Ovary (tissue), 9 donors: ENCODE measurements around the gene CERT1. TPM values are rescaled to one million over a fixed set of nuclear protein-coding genes. Genes with fewer than 3 reads are reported as not detected.
A peak's percentile ranks its signal among the peaks of the same experiment; 100 is the strongest.
"Not testable (repeated sequence)": the region's sequence is repeated elsewhere in the genome, so short reads cannot be mapped to it uniquely, and the experiment has no call there.

Experiments used
- DNase-seq, 5 donors: peaks; one replicate each; pipeline ENCODE4 v3.0.0-alpha.2; 2019 to 2020
- H3K27ac ChIP-seq, 2 donors: fragments of 200-600 bp; one replicate each; pipeline versions ENCODE4 v1.5.1 to v1.8.0; 2019 to 2022
- H3K27me3 ChIP-seq: fragments of 200-600 bp; one replicate; pipeline ENCODE4 v1.8.0; 2022
- H3K36me3 ChIP-seq: fragments of 200-600 bp; sonication (generic); one replicate; pipeline ENCODE4 v1.5.1; 2019
- H3K4me1 ChIP-seq: one replicate; pipeline ENCODE4 v1.8.1; 2013; ENCODE audit warnings: mild to moderate bottlenecking, moderate library complexity; ENCODE audit not compliant: insufficient read depth
- H3K4me3 ChIP-seq: fragments of 200-600 bp; sonication (generic); one replicate; pipeline ENCODE4 v1.5.1; 2017
- H3K9me3 ChIP-seq, 2 donors: fragments of 200-600 bp in 1 of 2; sonication (generic) in 1 of 2; one replicate each; pipeline versions ENCODE4 v1.5.1 to v1.8.1; 2013 to 2019; ENCODE audit warnings: mild to moderate bottlenecking in 1 of 2, moderate library complexity in 1 of 2
- EP300 ChIP-seq: sonication (generic); formaldehyde crosslinking; IDR thresholded peaks from one replicate; pipeline ENCODE4 v1.6.1; 2017; ENCODE audit warnings: antibody characterized with exemption
- POLR2A ChIP-seq: fragments of 450-650 bp; IDR thresholded peaks from one replicate; pipeline ENCODE4 v1.6.1; 2017; ENCODE audit warnings: antibody characterized with exemption, mild to moderate bottlenecking, moderate library complexity
- WGBS, 3 donors: extraction: QIAGEN DNeasy Blood & Tissue Kit in 1 of 3; methylation state at CpG; one replicate each; pipeline versions ENCODE4 v1.1.5 to v1.1.7; 2013 to 2017; 5-methylcytosine and 5-hydroxymethylcytosine counted together
- intact Hi-C, 4 donors: fragments of 100-400 bp; cut with DNase I; formaldehyde crosslinking; loops; one replicate each; pipeline versions ENCODE4 v1.11.0 to v1.15.1; 2022 to 2023
- polyA plus RNA-seq, 2 donors: library from polyadenylated mRNA; stranded (reverse); fragments of 200-250 nt in 1 of 2; fragments of 350-450 nt in 1 of 2; fragmentation: Illumina TruSeq in 1 of 2; extraction: RNeasy Lipid Tissue Mini Kit (QIAGEN cat#74804) in 1 of 2; gene quantifications; one replicate each; pipeline ENCODE4 v1.2.3, GENCODE V29; 2013 to 2014
- total RNA-seq, 7 donors: library from RNA; depleted of rRNA in 2 of 7; stranded (reverse); fragments of >200 nt in 2 of 7; fragmentation: NEBNext Ultra II Directional in 3 of 7; extraction: Animal tissue kit (Norgen Biotek cat#: 25700) in 3 of 7; gene quantifications; one replicate each; pipeline versions ENCODE4 v1.1.0 to v1.2.4, GENCODE V29; 2016 to 2023
- TF ChIP-seq, protein P1 (sequence below), 3 donors: fragments of 450-650 bp in 2 of 3; fragments of 200-600 bp in 1 of 3; IDR thresholded peaks; one replicate each; pipeline versions ENCODE4 v1.5.1 to v1.8.0; 2016 to 2022; ENCODE audit warnings: antibody characterized with exemption in 3 of 3, mild to moderate bottlenecking in 1 of 3
- donor health status: DM: no; HTN: no; CAD: no; lungs with moderate emphysema.
- donor health status: DM: no; HTN: no; CAD: no.
- donor health status: Bipolar disorder and iron deficiency.
- donor health status: DM: yes; HTN: yes; CAD: no.
- donor health status: DM: no; HTN: no; CAD: no.
- donor health status: DM: yes; HTN: yes; CAD: no.

Gene CERT1
- total and polyA plus RNA-seq, 9 donors, result 19.1 to 41.8 (median 35.2) TPM

DNA sequence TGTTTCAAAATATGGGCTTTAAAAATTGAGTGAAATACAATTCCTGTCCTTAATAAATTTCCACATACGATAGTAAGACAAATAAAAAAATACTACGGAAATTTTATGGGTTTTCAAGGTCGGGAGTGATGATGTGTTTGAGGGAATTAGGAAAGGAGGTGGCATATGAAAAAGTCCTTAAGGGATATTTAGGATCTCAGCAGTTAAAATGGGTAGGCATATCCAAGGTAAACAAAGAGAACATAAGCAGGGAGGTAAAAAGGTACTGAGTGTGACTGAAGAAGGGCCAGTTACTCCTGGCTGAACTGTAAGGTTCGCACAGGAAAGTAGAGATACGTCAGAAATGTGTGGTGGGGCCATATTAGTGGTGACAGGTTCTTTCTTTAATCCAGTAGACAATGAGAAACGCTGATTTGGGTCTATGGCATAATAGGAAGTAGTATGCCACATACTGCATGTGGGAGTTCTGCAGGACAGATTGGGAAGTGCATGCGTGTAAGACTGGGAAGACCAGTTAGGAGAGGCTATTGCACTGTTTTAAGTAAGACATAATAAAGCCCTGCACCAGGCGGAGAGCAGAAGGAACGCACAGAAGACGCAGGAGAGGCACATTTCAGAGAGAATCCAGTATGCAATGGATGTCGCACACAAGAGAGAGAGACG lies 175.3 kb downstream of the CERT1 start:
- Histone ChIP-seq H3K4me3 (peak overlapping the region; percentile 95), H3K4me1 (peaks cover 1% of the 10 kb centered on the region), H3K36me3 (no peaks in the 10 kb centered on the region), H3K27me3 (no peaks in the 10 kb centered on the region), H3K9me3 (no peaks in the 10 kb centered on the region), H3K27ac (peak overlapping the region in 1 of 2 donors; percentile 61)
- no peak for TF ChIP-seq EP300
- TF ChIP-seq, protein P1, sequence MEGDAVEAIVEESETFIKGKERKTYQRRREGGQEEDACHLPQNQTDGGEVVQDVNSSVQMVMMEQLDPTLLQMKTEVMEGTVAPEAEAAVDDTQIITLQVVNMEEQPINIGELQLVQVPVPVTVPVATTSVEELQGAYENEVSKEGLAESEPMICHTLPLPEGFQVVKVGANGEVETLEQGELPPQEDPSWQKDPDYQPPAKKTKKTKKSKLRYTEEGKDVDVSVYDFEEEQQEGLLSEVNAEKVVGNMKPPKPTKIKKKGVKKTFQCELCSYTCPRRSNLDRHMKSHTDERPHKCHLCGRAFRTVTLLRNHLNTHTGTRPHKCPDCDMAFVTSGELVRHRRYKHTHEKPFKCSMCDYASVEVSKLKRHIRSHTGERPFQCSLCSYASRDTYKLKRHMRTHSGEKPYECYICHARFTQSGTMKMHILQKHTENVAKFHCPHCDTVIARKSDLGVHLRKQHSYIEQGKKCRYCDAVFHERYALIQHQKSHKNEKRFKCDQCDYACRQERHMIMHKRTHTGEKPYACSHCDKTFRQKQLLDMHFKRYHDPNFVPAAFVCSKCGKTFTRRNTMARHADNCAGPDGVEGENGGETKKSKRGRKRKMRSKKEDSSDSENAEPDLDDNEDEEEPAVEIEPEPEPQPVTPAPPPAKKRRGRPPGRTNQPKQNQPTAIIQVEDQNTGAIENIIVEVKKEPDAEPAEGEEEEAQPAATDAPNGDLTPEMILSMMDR (IDR thresholded peaks at IDR 0.05), result peak in 1 of 3 donors; percentile 16
- no peak for TF ChIP-seq POLR2A
- DNase-seq, result peak in 1 of 5 donors; percentile 36
- intact Hi-C loops, result loop anchor here in 1 of 4 donors (10.0 kb wide), 1 partner anchor 179 kb away; the partner anchor contains the start of genes CERT1 and POLK
- WGBS, 3 donors, result 5 to 7% (median 7%) methylated on average over 12 of the region's 12 CpGs

GRCh38 chr5:75335486-75335885 lies 175.9 kb downstream of the CERT1 start:
- Histone ChIP-seq H3K4me1 (no peaks in the 10 kb centered on the region), H3K36me3 (no peaks in the 10 kb centered on the region), H3K4me3 (no peak overlapping the region), H3K27ac (no peak overlapping the region), H3K9me3 (no peaks in the 10 kb centered on the region), H3K27me3 (no peaks in the 10 kb centered on the region)
- intact Hi-C loops, result loop anchor here in 1 of 4 donors (10.0 kb wide), 1 partner anchor 179 kb away; the partner anchor contains the start of genes CERT1 and POLK
- DNase-seq, result no peak
- 73 to 84% (median 81%) methylated on average over 2 of the region's 2 CpGs for WGBS, 3 donors
- TF ChIP-seq, protein P1 (IDR thresholded peaks at IDR 0.05), result no peak
- TF ChIP-seq EP300 (no peak), POLR2A (no peak)

- H3K4me1 ChIP-seq, H3K27ac ChIP-seq, H3K4me3 ChIP-seq, H3K36me3 ChIP-seq, H3K27me3 ChIP-seq, H3K9me3 ChIP-seq, DNase-seq: not testable (repeated sequence)
- intact Hi-C loops, result loop anchor here in 1 of 4 donors (10.0 kb wide), 1 partner anchor 180 kb away; the partner anchor contains the start of genes CERT1 and POLK
- WGBS, 3 donors, result 81 to 85% (median 85%) methylated on average over 10 of the region's 10 CpGs
Measured at GRCh38 chr5:75334413-75334812, 177.0 kb downstream of the CERT1 start.

DNA sequence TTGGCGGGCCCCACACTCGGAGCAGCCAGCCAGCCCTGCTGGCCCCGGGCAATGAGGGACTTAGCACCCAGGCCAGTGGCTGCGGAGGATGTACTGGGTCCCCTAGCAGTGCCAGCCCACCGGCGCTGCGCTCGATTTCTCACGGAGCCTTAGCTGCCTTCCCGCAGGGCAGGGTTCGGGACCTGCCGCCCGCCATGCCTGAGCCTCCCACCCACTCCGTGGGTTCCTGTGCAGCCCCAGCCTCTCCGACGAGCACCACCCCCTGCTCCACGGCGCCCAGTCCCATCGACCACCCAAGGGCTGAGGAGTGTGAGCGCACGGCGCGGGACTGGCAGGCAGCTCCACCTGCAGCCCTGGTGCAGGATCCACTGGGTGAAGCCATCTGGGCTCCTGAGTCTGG lies 177.7 kb downstream of the CERT1 start:
- H3K4me1 ChIP-seq, H3K36me3 ChIP-seq, H3K4me3 ChIP-seq, DNase-seq, H3K9me3 ChIP-seq, H3K27me3 ChIP-seq, H3K27ac ChIP-seq: not testable (repeated sequence)
- intact Hi-C loops, result loop anchor here in 1 of 4 donors (10.0 kb wide), 1 partner anchor 181 kb away; the partner anchor contains the start of genes CERT1 and POLK
- WGBS, 3 donors, result 96 to 97% (median 97%) methylated on average over 21 to 23 of the region's 23 CpGs

DNA sequence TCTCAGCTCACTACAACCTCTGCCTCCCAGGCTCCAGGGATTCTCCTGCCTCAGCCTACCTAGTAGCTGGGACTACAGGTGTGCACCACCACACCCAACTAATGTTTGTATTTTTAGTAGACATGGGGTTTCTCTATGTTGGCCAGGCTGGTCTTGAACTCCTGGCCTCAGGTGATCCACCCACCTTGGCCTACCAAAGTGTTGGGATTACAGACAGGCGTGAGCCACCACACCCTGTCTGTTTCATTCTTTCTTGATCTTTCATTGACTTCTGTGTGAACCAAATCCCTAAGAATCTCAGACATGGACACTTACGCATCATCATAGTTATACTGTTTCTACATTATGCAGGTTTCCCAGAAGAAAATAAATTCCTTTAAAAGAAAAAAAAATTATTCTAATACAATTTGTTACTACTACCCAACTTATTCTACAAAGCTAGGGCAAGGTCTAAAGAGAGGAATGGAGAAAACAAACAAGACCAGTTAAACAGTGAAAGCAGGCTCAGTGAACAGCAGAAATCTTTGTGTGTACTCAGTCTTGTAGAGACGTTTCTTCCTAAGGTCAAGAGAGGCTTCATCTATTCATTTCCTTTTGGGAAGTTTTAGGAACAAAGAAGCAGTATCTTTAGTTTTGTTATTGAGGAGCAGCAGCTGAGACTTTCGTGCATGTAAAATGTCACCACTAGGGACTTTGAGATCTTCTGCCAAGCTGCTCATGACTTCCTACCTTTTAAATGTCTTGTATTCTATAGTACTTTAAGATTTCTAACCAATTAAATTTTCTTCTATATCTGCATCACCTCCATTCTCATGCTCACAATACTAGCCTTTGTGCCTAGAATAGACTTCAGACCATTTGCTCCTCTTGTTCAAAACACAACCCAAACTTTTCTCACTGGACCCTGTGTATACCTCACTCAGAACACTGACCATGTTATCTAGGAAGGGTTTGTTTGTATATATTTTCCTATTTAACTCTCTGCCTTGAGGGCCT lies 180.0 kb downstream of the CERT1 start:
- Histone ChIP-seq H3K9me3 (no peaks in the 10 kb centered on the region), H3K36me3 (no peaks in the 10 kb centered on the region), H3K4me1 (no peaks in the 10 kb centered on the region), H3K27me3 (no peaks in the 10 kb centered on the region), H3K27ac (no peak overlapping the region), H3K4me3 (no peak overlapping the region)
- 64 to 67% (median 65%) methylated on average over 4 of the region's 4 CpGs for WGBS, 3 donors
- intact Hi-C loops, result loop anchor here in 1 of 4 donors (10.0 kb wide), 1 partner anchor 183 kb away; the partner anchor contains the start of genes CERT1 and POLK
- TF ChIP-seq EP300 (no peak), POLR2A (no peak)
- TF ChIP-seq, protein P1 (IDR thresholded peaks at IDR 0.05), result no peak
- no peak for DNase-seq
